Activated CD4-positive, alpha-beta T cell treated with anti-CD3 and anti-CD28 coated beads, Interleukin-2, amount 50 U/mL, for 24 hours (primary cell): ENCODE results near the gene LETM1.

ENCODE experiments used
- DNase-seq, 2 donors: peaks; one replicate each; pipeline ENCODE4 v3.0.0-alpha.2; 2020; ENCODE audit warnings: low read depth in 1 of 2, low spot score in 1 of 2

LETM1 gene

GRCh38 chr4:1873291-1873690 lies 17.3 kb upstream of the LETM1 start:
- DNase-seq = no peak

- peak in 1 of 2 donors; percentile 43 for DNase-seq
Measured at GRCh38 chr4:1872870-1873269, 16.9 kb upstream of the LETM1 start.

- DNase-seq = no peak
Measured at GRCh38 chr4:1871471-1872021, 15.6 kb upstream of the LETM1 start.

GRCh38 chr4:1870578-1871443 lies 14.9 kb upstream of the LETM1 start, which contains the start of gene NSD2:
NSD2 (plus strand) TSS chr4:1871393; CDS start chr4:1900655, 29,262 bp downstream.
- peak; percentile 81 to 83 for DNase-seq

GRCh38 chr4:1870328-1870577 lies 14.3 kb upstream of the LETM1 start:
- DNase-seq = peak; percentile 63 to 77

- DNase-seq = no peak
Measured at GRCh38 chr4:1869530-1870327, 13.8 kb upstream of the LETM1 start.

DNA sequence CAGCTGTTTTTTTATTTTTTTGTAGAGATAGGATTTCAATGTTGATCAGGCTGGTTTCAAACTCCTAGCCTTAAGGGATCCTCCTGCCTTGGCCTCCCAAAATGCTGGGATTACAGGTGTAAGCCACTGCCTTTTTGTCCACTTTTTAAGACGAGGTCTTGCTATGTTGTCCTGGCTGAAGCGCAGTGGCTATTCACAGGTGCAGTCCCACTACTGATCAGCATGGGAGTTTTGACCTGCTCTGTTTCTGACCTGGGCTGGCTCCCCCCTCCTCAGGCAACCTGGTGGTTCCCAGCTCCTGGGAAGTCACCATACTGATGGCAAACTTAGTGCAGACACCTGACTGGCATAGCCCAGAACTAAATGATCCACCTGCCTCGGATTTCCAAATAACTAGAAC lies 13.0 kb upstream of the LETM1 start:
- no peak for DNase-seq

DNA sequence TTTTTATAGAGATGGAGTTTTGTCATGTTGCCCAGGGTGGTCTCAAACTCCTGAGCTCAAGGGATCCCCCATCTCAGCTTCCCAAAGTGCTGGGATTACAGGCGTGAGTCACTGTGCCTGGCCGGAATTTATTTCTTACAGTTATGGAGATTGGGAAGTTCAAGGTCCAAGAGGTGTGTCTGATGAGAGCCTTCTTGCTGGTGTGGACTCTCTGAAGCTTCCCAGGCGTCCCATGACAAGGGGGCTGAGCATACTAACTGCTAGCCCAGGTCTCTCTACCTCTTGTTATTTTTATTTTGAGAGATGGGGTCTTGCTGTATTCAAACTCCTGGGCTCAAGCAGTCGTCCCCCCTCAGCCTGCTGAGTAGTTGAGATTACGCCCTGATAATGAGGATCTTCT lies 12.3 kb upstream of the LETM1 start:
- no peak for DNase-seq

DNA sequence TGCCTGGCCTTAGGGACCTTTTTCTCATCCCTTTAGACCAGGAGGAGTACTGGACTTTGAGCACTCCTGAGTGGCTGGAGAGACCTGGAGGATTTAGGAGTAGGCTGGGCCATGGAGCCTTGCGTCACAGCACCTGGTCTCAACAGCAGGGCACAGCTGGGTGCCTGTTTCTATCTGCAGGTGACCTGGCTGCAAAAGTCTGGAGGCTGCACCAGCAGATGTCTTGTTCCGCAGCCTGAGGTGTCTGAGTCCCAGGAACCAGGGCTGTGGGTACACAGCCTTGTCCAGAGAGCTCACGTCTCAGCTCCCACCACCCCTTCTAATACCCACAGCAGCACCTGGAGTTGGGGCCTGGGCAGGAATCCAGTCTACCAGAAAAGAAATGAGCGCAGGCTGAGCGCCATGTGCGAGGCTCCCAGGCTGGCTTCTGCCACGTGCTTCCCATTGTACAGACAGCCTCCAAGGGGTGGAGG lies 10.3 kb upstream of the LETM1 start:
- no peak for DNase-seq

- DNase-seq = no peak
Measured at GRCh38 chr4:1864076-1865008, 8.4 kb upstream of the LETM1 start.

GRCh38 chr4:1863297-1864033 lies 7.5 kb upstream of the LETM1 start:
- no peak for DNase-seq

DNA sequence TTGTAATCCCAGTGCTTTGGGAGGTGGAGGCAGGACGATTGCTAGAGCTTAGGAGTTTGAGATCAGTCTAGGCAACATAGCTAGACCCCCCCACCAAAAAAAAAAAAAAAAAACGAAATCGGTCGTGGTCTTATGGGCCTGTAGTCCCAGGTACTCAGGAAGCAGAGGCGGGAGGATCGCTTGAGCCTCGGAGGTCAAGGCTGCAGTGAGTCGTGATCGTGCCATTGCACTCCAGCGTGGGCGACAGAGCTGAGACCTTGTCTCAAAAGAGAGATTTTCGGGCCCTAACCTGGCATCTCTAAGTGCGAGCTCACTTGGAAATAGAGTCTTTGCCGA lies 7.0 kb upstream of the LETM1 start:
- no peak for DNase-seq

DNA sequence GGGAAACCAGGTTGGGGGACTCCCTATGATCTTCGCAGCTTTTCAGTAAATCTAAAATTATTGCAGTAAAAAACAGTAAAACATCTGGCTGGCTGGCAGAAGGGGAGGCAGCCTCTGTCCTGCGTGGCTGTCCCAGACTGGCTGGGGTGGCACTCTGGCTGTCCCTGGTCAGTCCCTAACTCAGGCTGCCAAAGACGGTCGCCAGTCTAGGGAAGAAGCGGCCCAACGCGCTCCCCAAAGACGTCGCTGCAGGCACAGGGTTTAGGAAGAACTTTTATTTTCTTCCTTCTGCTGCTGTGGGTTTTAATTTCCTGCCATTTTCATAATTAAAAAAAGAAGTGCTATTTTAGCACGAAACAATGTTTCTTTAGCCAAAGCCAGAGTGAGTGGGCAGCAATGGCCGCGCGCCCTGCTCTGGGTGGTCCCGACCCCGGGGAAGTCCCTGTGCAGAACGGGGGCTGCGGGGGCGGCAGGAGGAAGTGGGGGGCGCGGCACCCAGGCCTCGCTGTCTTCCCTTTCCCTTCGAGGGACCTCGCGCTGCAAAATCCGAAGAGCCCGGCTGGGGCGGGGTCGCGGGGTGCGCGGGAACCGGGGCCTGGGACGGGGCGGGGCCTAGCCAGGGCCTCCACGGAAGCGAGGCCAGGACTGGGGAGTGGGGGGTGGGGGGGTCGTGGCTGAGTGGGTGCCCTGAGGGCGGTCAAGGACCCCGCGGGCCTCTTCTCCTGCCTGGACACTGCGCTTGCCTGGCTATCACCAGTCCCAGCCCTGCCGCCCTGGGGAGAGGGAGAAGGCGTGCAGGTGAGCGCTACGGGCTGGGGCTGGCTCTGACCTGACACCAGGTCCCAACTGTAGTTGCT lies 6.3 kb upstream of the LETM1 start:
- no peak for DNase-seq

- no peak for DNase-seq
Measured at GRCh38 chr4:1859389-1859753, 3.4 kb upstream of the LETM1 start.

DNA sequence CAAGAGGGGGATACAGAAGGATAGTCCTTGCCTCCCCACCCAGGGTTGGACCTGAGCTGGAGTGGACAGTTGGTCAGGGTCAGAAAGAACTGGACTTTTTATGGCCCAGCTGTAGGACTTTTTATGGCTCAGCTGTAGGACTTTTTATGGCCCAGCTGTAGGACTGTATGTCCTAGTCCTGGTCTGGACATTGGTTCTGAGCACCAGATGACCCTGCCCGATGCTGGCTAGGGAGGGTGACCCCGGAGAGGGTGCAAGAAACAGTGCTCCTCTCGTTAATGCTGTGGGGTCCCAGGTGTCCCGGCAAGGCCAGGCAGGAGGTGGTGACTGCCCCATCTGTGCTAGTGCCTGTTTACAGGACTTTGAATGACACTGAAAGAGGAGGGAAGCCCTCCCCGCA lies 2.0 kb upstream of the LETM1 start:
- no peak for DNase-seq

DNA sequence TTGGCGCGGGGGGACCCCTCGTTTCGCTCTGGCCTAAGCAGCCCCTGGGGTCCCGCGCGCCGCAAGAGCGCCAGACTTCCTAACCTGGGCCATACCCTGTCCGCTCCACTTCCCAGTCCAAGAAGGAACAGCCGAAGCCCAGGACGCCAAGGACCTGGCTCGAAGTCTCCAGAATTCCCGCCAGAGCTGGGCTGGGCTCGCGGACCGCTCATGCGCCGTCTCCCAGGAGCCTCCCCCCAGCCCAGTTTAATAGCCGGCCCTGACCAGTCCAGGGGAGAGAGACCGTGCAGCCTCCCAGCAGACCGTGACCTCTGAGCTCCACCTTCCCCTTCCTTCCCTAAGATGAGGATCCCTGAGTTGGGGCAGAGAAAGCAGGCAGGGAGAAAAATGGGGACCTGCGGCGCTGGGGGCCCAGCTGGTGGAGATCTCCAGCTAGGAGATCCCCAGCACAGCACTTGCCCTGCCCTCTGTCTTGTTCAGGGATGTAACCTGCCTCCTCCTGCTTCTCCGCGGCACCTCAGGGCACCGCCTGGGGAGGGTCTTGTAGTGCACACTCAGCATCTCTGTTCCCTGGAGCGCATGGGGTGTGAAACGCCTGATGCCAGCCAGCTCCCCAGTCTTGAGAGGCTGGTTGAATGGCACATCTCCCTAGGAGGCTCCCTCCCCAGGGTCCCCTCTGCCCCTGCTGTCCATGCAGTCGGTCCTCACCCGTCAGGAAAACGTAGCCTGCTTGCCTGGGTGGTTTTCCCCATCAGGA lies 1.2 kb upstream of the LETM1 start:
- DNase-seq = no peak

GRCh38 chr4:1855333-1856070 lies 454 bp downstream of the LETM1 start:
- DNase-seq = no peak

DNA sequence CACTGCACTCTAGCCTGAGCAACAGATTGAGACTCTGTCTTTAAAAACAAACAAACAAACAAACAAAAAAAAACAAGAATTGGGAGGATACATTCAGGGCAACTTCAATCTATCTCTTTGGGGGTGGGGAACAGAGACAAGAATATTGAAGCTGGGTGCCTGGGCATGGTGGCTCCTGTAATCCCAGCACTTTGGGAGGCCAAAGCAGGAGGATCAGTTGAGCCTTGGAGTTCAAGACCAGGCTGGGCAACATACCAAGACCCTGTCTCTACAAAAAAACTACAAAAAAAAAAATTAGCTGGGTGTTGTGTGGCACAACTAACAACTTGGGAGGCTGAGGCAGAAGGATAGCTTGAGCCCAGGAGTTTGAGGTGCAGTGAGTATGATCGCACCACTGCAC lies 1.2 kb downstream of the LETM1 start:
- DNase-seq = no peak
